Cerebellar nuclear complex (tissue), 1 donor: Measurements from ENCODE around the gene NWD2.
"Not testable (repeated sequence)": the region's sequence is repeated elsewhere in the genome, so short reads cannot be mapped to it uniquely, and the experiment has no call there.

Experiments
- DNase-seq, 2 experiments: peaks; one replicate each; lab custom pipeline; 2025; lab: John Stamatoyannopoulos, UW

Gene NWD2

GRCh38 chr4:37470245-37470644 lies 225.7 kb downstream of the NWD2 start:
- no peak for DNase-seq

GRCh38 chr4:37471093-37471492 lies 226.6 kb downstream of the NWD2 start:
- DNase-seq, result no peak

DNA sequence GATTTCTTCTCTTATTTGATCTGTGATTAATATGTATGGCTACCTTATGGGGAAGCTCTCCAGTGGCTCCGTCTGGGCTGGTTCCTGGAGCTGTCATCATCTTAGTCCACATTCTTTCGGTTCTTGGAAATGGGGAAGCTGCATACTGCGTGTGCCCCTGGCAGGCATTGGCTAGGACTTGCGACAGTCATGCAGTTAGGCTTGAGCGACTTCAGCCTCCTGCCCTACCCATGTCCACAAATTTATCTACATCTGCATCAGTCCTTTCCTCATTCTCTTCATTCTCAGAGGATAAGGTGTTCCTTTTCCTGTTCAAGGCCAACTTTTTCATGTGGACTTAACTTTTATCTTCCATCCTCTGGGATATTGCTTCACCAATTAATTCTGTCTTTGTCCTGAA lies 227.4 kb downstream of the NWD2 start:
- no peak for DNase-seq

GRCh38 chr4:37473807-37474206 lies 229.3 kb downstream of the NWD2 start:
- DNase-seq, result no peak

GRCh38 chr4:37475087-37475486 lies 230.5 kb downstream of the NWD2 start:
- no peak for DNase-seq

DNA sequence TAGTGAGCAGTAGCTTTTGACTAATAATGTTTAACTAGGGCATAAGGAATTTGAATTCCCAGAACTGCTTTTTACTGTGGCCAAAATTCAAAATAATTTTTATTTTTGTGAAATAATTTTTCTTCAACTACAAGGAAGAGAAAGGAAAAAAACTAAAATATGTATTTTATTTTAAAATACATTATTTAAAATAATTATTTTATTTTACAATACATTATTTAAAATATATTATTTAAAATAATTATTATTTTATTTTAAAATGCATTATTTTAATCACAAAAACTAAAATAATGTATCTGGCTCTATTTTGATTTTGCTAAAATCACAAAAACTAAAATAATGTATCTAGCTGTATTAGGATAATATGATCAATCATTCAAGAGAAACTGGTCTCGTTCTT lies 231.2 kb downstream of the NWD2 start:
- DNase-seq, result no peak

DNA sequence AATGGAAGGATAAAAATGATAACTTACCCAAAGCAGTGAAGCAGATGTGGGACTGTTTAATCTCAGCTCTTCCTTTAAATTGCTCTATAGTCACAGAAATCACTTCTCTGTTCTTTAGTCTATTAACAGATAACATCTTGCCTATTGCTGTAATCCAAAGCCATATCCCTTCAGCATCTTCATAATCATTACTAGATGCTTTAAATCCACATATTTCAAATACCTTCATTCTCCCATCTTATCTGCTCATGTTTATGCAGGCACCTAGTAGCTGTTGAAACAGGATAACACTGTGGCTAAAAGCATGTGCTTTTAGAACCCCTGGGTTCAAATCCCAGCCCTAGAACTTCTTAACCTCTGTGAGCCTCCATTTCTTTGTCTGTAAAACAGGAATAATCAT lies 231.7 kb downstream of the NWD2 start:
- DNase-seq, result no peak

DNA sequence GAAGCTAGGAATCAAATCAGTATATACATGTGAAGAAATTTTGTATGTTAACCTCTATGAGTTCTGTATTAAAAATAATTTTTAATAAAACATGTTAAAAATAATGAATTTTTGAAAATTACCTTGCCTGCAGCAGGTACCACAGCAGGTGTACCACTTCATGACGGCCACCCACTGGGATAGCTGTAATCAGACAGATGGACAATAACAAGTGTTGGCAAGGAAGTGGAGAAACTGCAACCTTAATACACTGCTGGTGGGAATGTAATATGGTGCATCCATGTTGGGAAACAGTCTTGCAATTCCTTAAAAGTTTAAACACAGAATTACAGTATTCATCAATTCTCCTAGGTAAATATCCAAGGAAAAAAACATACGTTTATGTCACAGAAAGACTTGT lies 232.1 kb downstream of the NWD2 start:
- no peak for DNase-seq

GRCh38 chr4:37477126-37477525 lies 232.6 kb downstream of the NWD2 start:
- no peak for DNase-seq

DNA sequence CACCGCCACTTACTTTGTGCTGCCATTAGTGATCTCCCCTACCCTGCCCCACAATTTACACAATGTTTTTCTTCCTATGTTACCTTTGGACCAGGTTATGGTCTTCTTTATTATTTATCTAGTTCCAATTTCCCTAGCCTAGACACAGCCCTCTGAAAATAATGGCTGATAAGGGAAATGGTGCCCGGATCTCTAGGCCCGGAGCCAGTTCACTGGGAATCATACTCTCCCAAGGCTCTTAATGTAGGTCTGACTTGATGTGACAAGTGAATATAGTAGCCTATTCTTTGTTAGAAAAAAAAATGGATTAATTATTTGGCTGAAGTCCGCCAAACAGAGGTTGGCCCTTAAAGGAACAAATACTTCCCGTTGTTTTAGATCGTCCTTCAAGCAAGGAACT lies 233.6 kb downstream of the NWD2 start:
- DNase-seq, result no peak

GRCh38 chr4:37480509-37480908 lies 236.0 kb downstream of the NWD2 start:
- no peak for DNase-seq

GRCh38 chr4:37481547-37482122 lies 237.1 kb downstream of the NWD2 start:
- no peak for DNase-seq

DNA sequence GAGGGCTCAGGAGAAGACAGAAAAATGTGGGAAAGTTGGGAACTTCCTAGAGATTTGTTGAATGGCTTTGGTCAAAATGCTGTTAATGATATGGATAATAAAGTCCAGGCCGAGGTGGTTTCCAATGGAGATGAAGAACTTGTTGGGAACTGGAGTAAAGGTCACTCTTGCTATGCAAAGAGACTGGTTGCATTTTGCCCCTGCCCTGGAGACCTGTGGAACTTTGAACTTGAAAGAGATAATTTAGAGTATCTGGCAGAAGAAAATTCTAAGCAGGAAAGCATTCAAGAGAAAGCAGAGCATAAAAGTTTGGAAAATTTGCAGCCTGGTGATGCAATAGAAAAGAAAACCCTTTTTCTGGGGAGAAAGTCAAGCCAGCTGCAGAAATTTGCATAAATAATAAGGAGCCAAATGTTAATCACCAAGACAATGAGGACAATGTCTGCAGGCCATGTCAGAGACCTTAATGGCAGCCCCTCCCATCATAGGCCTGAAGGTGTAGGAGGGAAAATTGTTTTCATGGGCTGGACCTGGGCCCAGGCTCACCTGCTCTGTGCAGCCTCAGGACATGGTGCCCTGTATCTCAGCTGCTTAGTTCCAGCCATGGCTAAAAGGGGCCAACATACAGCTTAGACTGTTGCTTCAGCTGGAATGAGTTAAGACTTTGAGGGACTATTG lies 237.8 kb downstream of the NWD2 start:
- DNase-seq, result no peak

GRCh38 chr4:37483610-37484009 lies 239.1 kb downstream of the NWD2 start:
- no peak for DNase-seq

- DNase-seq, result no peak
Measured at GRCh38 chr4:37486166-37486565, 241.6 kb downstream of the NWD2 start.

DNA sequence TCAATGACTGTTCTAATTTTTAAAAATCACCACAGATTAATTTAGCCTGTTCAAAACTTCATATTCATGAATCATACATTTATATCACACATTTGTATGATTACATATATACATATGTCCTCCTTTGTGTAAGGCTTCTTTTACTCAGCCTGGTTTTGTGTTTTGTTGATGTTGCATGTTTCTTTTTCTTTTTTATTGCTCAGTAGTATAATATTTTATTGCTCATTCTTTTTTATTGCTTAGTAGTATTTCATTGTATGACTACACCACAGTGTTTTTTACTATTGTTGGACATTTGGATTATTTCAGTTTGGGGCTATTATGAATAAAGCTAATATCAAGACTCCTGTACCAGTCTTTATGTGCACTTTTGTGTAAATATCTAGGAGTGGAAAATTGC lies 243.1 kb downstream of the NWD2 start:
- DNase-seq, result no peak

- DNase-seq, result no peak
Measured at GRCh38 chr4:37489697-37490096, 245.2 kb downstream of the NWD2 start.

GRCh38 chr4:37490391-37491347 lies 246.1 kb downstream of the NWD2 start:
- no peak for DNase-seq

DNA sequence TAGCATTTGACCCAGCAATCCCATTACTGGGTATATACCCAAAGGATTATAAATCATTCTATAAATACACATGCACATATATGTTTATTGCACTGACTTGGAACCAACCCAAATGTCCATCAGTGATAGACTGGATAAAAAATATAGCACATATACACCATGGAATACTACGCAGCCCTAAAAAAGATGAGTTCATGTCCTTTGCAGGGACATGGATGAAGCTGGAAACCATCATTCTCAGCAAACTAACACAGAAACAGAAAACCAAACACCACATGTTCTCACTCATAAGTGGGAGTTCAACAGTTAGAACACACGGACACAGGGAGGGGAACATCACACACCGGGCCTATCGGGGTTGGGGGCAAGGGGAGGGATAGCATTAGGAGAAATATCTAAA lies 250.8 kb downstream of the NWD2 start:
- DNase-seq, result not testable (repeated sequence)
